ENCODE data around the gene VWA3B. TPM values are rescaled to one million over a fixed set of nuclear protein-coding genes. Genes with fewer than 3 reads are reported as not detected.
"Not testable (repeated sequence)": the region's sequence is repeated elsewhere in the genome, so short reads cannot be mapped to it uniquely, and the experiment has no call there.

Gene VWA3B
- total RNA-seq, 1 experiment from 2014 or later = not detected

DNA sequence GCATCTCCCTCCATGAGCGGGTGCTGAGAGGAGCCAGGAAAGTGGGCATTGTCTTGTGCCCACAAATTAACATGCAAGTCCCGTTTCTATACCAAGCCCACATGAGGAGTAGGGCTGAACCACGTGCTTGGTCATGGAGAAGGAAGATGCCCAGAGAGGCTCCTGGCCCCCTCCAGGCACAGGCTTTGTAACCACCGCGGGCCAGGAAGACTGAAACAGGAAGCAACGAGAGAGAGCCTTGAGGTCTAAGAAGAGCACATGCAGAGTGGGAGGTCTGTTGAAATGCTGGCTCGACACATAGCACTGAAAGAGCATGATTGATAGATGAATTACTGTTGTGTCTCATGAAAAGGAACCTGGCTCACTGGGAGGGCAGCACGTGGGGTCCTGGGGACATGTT, 36.3 kb downstream of the VWA3B start:
- DNase-seq (ENCODE audit: low spot score) = no peak
- in situ Hi-C loops (cut with HindIII; ENCODE audit: low sequenced_read_pairs) = no loop called here

GRCh38 chr2:98126061-98126460, 39.1 kb downstream of the VWA3B start:
- in situ Hi-C loops (cut with HindIII; ENCODE audit: low sequenced_read_pairs) = no loop called here
- no peak for DNase-seq (ENCODE audit: low spot score)

DNA sequence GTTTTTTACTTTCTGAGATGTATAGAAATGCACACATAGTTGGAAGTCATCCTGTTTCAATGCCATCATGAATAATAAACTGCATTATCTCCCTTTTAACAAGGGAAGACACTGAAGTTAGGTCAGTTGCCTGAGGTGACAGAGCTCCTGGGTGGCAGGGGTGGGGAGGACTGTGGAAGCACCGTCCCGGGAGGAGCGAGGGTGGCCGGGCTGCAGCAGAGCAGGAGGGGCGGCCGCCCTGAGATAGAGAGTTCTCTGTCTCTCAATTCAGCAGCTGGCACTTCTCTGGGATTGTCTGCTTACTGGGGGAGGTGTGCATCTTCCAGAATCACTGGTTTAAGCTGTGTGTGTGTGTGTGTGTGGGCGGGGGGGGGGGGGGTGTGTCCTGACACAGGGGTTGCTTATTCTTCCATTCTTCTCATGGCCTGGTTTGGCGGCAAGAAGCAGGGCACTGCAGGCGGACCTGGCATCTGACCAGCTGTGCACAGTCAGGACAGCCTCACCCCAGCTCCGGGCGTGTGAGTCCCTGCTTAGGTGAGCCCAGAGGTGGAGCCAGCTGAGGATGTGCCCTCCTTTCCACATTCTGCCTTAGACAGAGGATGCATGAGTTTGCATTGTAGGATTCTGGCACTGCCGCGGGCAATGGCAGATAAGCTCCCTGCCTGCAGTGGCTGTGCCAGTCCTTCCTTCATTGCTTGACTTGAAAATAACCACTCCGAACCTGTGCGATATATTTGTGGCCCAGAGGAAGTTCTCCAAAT, 40.4 kb downstream of the VWA3B start:
- in situ Hi-C loops (cut with HindIII; ENCODE audit: low sequenced_read_pairs) = no loop called here
- DNase-seq (ENCODE audit: low spot score) = no peak

- DNase-seq (ENCODE audit: low spot score) = no peak
- in situ Hi-C loops (cut with HindIII; ENCODE audit: low sequenced_read_pairs) = no loop called here
Observed at GRCh38 chr2:98128556-98129109, 41.7 kb downstream of the VWA3B start.

GRCh38 chr2:98130073-98130472, 43.1 kb downstream of the VWA3B start:
- in situ Hi-C loops (cut with HindIII; ENCODE audit: low sequenced_read_pairs); DNase-seq (ENCODE audit: low spot score): not testable (repeated sequence)

DNA sequence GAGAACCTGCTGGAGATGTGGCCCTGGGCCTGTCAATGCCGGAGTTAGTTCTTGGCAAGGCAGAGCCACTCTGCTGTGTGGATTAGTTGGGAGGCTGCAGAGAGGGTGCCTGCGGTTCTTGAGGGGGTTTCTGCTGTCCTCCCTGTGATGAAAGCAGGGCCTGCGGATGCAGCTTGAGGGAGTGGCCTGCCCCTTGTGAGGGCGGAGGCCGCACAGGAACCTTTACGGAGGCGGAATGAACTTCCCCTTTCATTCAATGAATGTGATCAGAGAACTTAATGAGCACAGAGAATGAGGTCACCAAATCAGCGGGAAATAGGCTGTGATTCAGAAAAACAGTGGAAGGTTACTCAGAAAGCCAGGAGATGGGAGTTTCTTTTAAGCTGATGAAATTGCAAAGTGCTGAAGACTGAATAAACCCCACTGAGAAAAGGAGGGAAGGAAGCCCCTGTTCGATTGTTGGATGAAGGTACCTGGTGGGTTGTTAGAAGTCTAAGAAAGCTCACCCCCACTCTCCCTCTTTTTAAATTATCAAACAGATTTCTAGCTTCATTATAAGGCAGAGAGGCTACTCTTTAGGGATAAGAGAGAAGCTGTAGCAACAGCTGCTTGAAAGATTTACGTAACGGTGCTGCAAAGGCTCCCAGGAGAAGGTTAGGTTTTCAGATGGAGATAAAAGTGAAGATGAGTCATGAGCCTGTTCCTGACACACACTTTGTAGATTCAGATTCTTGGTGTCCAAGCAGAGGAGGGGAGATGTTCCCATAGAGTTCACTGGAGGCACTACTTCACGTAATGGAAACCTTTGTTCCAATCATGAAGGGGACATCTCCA, 47.4 kb downstream of the VWA3B start:
- no peak for DNase-seq (ENCODE audit: low spot score)
- in situ Hi-C loops (cut with HindIII; ENCODE audit: low sequenced_read_pairs) = no loop called here

DNA sequence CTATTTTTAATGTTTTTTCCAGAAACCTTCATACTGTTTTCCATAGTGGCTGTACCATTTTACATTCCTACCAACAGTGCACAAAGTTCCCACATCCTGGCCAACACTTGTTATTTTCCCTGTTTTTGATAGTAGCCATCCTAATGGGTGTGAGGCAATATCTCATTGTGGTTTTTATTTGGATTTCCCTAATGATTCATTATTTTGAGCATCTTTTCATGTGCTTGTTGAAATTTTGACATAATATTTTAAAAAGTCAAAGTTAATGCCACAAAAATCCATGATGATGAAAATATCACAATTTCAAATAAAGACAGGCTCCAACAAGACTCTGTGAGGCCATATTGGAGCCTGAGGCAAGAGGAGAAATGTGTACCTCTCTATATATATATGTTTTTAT, 50.2 kb downstream of the VWA3B start:
- in situ Hi-C loops (cut with HindIII; ENCODE audit: low sequenced_read_pairs) = no loop called here
- no peak for DNase-seq (ENCODE audit: low spot score)

- DNase-seq (ENCODE audit: low spot score); in situ Hi-C loops (cut with HindIII; ENCODE audit: low sequenced_read_pairs): not testable (repeated sequence)
Observed at GRCh38 chr2:98138978-98139377, 52.0 kb downstream of the VWA3B start.

GRCh38 chr2:98140210-98140609, 53.2 kb downstream of the VWA3B start:
- DNase-seq (ENCODE audit: low spot score) = no peak
- in situ Hi-C loops (cut with HindIII; ENCODE audit: low sequenced_read_pairs) = no loop called here

- in situ Hi-C loops (cut with HindIII; ENCODE audit: low sequenced_read_pairs) = no loop called here
- DNase-seq (ENCODE audit: low spot score) = no peak
Observed at GRCh38 chr2:98142106-98142791, 55.3 kb downstream of the VWA3B start.

- no peak for DNase-seq (ENCODE audit: low spot score)
- in situ Hi-C loops (cut with HindIII; ENCODE audit: low sequenced_read_pairs) = no loop called here
Observed at GRCh38 chr2:98145070-98145469, 58.1 kb downstream of the VWA3B start.

DNA sequence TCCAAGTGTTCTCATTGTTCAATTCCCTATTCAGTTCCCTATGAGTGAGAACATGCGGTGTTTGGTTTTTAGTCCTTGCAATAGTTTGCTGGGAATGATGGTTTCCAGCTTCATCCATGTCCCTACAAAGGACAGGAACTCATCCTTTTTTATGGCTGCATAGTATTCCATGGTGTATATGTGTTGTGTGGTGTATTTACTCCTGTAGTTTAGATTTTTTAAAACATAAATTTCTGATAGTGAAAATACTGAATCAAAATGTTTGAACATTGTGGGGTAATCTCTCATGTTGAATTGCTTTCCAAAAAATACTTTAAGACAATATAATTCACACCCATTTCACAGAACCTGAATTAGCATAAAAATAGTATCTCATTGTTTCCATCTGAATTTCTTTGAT, 60.9 kb downstream of the VWA3B start:
- in situ Hi-C loops (cut with HindIII; ENCODE audit: low sequenced_read_pairs); DNase-seq (ENCODE audit: low spot score): not testable (repeated sequence)

DNA sequence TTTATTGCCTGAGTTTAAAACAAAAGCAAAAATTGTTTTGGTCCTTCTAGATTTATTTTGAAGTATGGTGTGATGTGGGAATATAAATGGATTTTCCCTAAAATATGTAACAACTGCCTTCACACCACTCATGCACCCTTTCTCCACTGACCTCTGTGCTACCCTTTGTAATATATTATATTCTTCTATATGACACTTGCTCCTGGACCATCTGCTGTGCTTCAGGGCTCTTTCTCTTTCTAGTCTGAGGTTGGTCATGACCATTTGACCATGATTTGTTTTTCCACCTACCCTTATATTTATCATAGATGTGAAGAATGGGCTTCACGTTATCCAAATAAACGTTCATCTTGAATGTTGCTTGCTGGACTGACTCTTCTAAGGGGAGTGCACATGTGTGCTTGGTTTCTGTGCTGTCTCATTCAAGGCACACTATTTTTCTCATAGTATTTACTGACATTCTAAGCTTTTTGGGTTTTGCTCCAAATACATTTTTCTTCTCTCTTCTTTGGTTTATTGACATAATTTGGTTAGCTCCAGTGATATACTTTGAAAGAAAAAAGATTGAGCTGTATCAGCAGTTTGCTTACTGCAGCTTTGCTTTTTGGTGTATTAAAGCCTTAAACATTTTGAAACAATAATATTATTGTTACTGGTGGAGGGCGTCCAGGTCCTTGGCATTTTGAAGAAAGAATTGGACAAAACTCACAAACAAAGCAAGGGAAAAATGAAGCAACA, 61.8 kb downstream of the VWA3B start:
- in situ Hi-C loops (cut with HindIII; ENCODE audit: low sequenced_read_pairs) = no loop called here

GRCh38 chr2:98149333-98149697, 62.3 kb downstream of the VWA3B start:
- in situ Hi-C loops (cut with HindIII; ENCODE audit: low sequenced_read_pairs) = no loop called here
- peak; percentile 25 for DNase-seq (ENCODE audit: low spot score)

More for the DNA sequence above, 61.8 kb downstream of the VWA3B start:
- no peak for DNase-seq (ENCODE audit: low spot score)

DNA sequence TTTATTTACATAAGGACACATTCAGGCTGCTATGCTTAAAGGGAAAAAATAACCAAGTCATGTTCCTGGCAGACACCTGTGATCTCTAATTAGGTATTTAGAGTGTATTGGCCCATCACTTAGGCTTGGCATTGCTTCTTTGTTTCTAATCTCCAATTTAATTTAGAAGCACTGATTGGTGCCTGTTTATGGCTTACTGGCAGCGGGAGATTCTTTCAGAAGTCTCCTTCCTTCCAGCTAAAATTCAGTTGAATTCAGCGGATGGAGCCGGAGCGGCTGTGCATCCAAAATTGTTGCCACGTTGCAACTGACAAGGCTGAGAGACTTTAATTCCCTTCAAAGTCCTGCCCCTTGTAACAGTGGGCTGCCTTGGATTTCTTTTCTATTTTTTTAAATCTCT, 66.5 kb downstream of the VWA3B start:
- in situ Hi-C loops (cut with HindIII; ENCODE audit: low sequenced_read_pairs) = no loop called here
- no peak for DNase-seq (ENCODE audit: low spot score)

GRCh38 chr2:98155291-98155690, 68.3 kb downstream of the VWA3B start:
- in situ Hi-C loops (cut with HindIII; ENCODE audit: low sequenced_read_pairs) = no loop called here
- DNase-seq (ENCODE audit: low spot score) = no peak

GRCh38 chr2:98155716-98156115, 68.7 kb downstream of the VWA3B start:
- DNase-seq (ENCODE audit: low spot score) = no peak
- in situ Hi-C loops (cut with HindIII; ENCODE audit: low sequenced_read_pairs) = no loop called here

DNA sequence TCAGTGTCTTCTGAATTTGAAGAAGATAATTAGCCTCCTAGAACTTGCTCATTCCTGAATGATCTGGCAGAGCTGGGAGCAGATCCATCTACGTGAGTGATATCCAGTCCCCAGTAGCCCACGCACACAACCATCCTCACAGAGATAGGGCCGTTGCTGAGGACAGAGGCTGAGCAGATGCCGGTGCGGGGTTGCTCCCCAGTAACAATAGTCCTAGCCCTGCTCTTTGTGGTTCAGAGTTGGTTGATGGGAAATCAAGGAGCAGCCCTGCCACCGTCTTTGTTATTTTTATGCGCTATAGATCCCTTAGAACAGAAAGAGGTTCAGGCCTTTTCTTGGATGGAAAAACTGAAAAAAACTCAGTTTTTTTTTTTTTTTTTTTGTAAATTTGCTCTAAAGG, 69.3 kb downstream of the VWA3B start:
- in situ Hi-C loops (cut with HindIII; ENCODE audit: low sequenced_read_pairs) = no loop called here
- DNase-seq (ENCODE audit: low spot score) = no peak

- in situ Hi-C loops (cut with HindIII; ENCODE audit: low sequenced_read_pairs) = no loop called here
Observed at GRCh38 chr2:98157557-98157956, 70.6 kb downstream of the VWA3B start.

More at GRCh38 chr2:98157557-98157956, 70.6 kb downstream of the VWA3B start:
- no peak for DNase-seq (ENCODE audit: low spot score)
